Fibroblast of lung (primary cell): ENCODE measurements around the gene TMEM131. TPM values are rescaled to one million over a fixed set of nuclear protein-coding genes. Genes with fewer than 3 reads are reported as not detected.

Experiments
- DNase-seq, 2 donors: peaks; one replicate each; pipeline versions ENCODE4 v3.0.0 to v3.0.0-alpha.2; 2010; ENCODE audit warnings: low read depth in 2 of 2
- H2AFZ ChIP-seq: 2 replicates; pipeline ENCODE4 v1.5.1; 2012; ENCODE audit warnings: low read length, control low read depth, inconsistent platforms
- H3K27ac ChIP-seq: 2 replicates; pipeline ENCODE4 v1.5.1; 2011; ENCODE audit warnings: low read length, control low read depth; ENCODE audit not compliant: insufficient read depth
- H3K27me3 ChIP-seq: 2 replicates; pipeline ENCODE4 v1.5.1; 2011; ENCODE audit warnings: mild to moderate bottlenecking, low read length; ENCODE audit not compliant: control insufficient read depth, insufficient read depth
- H3K36me3 ChIP-seq: 2 replicates; pipeline ENCODE4 v1.5.1; 2011; ENCODE audit warnings: low read length; ENCODE audit not compliant: control insufficient read depth, insufficient read depth
- H3K4me1 ChIP-seq: 2 replicates; pipeline ENCODE4 v1.5.1; 2011; ENCODE audit warnings: low read length; ENCODE audit not compliant: control insufficient read depth, insufficient read depth; ENCODE audit errors: extremely low read depth
- H3K4me2 ChIP-seq: 2 replicates; pipeline ENCODE4 v1.5.1; 2011; ENCODE audit warnings: low read length, control low read depth; ENCODE audit not compliant: insufficient read depth; ENCODE audit errors: extremely low read depth
- H3K4me3 ChIP-seq, 4 experiments: fragments of 200-600 bp in 1 of 4; sonication (generic) in 1 of 4; replicated peaks in 1 of 4; 2 replicates each; pipeline ENCODE4 v1.5.1; 2011 to 2016; ENCODE audit warnings: low read length in 4 of 4, low read depth in 3 of 4, mild to moderate bottlenecking in 3 of 4, control low read depth in 2 of 4, inconsistent platforms in 1 of 4, mixed read lengths in 1 of 4; ENCODE audit not compliant: insufficient read depth in 1 of 4; ENCODE audit errors: control extremely low read depth in 1 of 4
- H3K79me2 ChIP-seq: 2 replicates; pipeline ENCODE4 v1.5.1; 2012; ENCODE audit warnings: mild to moderate bottlenecking, low read length, inconsistent platforms; ENCODE audit not compliant: control insufficient read depth, insufficient read depth
- H3K9ac ChIP-seq: 2 replicates; pipeline ENCODE4 v1.5.1; 2011; ENCODE audit warnings: mild to moderate bottlenecking, low read length, control low read depth; ENCODE audit not compliant: insufficient read depth
- H3K9me3 ChIP-seq: 2 replicates; pipeline ENCODE4 v1.5.1; 2012; ENCODE audit warnings: low read depth, low read length; ENCODE audit not compliant: control insufficient read depth, insufficient read depth
- H4K20me1 ChIP-seq: 2 replicates; pipeline ENCODE4 v1.5.1; 2011; ENCODE audit warnings: low read length; ENCODE audit not compliant: control insufficient read depth, insufficient read depth; ENCODE audit errors: extremely low read depth
- EZH2 ChIP-seq: IDR thresholded peaks from 2 replicates; pipeline ENCODE4 v1.5.1; 2012; ENCODE audit warnings: low read length, control low read depth, mild to moderate bottlenecking; ENCODE audit errors: missing control alignments
- polyA plus RNA-seq, 2 donors: library from polyadenylated mRNA; depleted of rRNA in 1 of 2; stranded (reverse) in 1 of 2; unstranded in 1 of 2; fragments of >200 nt; gene quantifications; 2 replicates each; pipeline ENCODE4 v1.2.1, GENCODE V29; 2011 to 2012; ENCODE audit warnings: missing spikeins in 1 of 2
- total RNA-seq: library from RNA; depleted of rRNA; stranded (reverse); fragments of >200 nt; gene quantifications from 2 replicates; pipeline ENCODE4 v1.2.1, GENCODE V29; 2014
- TF ChIP-seq, protein P1 (sequence below), 2 donors: IDR thresholded peaks in 1 of 2; conservative IDR thresholded peaks in 1 of 2; 1 replicate in 1 of 2; 2 replicates in 1 of 2; pipeline ENCODE4 v1.5.1; 2011 to 2012; ENCODE audit warnings: low read length in 2 of 2, control low read depth in 1 of 2, inconsistent platforms in 1 of 2, low read depth in 1 of 2, mild to moderate bottlenecking in 1 of 2

TMEM131 gene
- total and polyA plus RNA-seq, 2 donors (not counting 1 experiment from before 2014, with no cell fraction given): 18.1 to 32.4 TPM

DNA sequence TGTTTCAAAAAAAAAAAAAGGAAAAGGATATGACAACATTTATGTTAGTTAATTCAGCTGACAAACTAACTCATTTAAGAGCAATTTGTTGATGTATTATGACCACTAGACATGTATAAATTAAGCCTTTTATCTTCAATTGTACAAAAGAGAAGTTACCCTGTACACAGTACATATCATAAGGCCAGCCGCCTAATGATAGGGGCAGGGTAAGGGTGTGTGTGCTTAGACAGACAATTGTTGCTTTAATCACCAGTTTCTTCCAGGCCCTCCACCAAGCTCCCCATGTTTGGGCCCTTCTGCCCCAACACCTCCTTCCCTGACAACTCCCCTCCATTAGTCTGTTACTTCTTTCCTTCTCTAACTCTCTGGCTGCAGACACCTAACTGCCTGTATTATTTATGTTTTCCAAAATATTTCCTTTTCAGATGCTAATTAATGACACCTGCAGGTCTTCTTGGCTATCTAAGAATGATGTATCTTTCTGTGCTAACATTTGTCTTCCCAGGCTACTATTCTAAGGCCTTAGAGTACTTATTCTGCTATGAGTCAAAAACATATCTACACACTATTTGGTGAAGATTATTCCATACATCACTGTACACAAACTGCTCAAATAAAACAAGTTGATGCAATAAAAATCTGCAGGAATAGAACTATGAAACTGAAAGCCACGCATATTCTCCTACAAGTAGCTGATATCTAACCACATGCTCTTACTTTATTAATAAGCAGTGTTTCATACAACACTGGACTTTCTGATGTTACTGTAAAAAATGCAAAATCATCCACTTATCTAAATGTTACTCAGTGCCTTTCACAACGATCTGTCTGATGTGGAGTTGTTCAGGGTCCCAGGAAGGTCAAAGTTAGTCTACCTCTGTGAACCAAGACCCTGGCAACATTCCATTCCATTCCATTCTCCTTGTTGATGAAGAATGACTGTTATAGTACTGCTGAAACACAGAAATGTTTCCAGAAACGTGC lies 26.4 kb downstream of the TMEM131 start:
- no peak overlapping the region for H3K4me3 ChIP-seq
- peaks cover 2% of the 10 kb centered on the region for H3K4me1 ChIP-seq
- H3K9ac ChIP-seq: no peak overlapping the region
- no peak overlapping the region for H3K27ac ChIP-seq
- no peak overlapping the region for H3K4me2 ChIP-seq
- H4K20me1 ChIP-seq: no peaks in the 10 kb centered on the region
- no peak for TF ChIP-seq EZH2
- TF ChIP-seq, protein P1, sequence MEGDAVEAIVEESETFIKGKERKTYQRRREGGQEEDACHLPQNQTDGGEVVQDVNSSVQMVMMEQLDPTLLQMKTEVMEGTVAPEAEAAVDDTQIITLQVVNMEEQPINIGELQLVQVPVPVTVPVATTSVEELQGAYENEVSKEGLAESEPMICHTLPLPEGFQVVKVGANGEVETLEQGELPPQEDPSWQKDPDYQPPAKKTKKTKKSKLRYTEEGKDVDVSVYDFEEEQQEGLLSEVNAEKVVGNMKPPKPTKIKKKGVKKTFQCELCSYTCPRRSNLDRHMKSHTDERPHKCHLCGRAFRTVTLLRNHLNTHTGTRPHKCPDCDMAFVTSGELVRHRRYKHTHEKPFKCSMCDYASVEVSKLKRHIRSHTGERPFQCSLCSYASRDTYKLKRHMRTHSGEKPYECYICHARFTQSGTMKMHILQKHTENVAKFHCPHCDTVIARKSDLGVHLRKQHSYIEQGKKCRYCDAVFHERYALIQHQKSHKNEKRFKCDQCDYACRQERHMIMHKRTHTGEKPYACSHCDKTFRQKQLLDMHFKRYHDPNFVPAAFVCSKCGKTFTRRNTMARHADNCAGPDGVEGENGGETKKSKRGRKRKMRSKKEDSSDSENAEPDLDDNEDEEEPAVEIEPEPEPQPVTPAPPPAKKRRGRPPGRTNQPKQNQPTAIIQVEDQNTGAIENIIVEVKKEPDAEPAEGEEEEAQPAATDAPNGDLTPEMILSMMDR (conservative IDR thresholded peaks at IDR 0.05 in 1 of 2, IDR thresholded peaks at IDR 0.05 in 1 of 2; ENCODE audit: low read depth in 1 of 2, low read length in 2 of 2): no peak
- DNase-seq: peak in 1 of 2 donors; percentile 77
- no peaks in the 10 kb centered on the region for H3K27me3 ChIP-seq
- no peaks in the 10 kb centered on the region for H3K36me3 ChIP-seq
- H2AFZ ChIP-seq: no peak overlapping the region
- H3K79me2 ChIP-seq: peaks cover 78% of the 10 kb centered on the region
- H3K9me3 ChIP-seq: no peaks in the 10 kb centered on the region

- no peak overlapping the region for H3K9ac ChIP-seq
- H3K27ac ChIP-seq: no peak overlapping the region
- H3K79me2 ChIP-seq: peaks cover 73% of the 10 kb centered on the region
- no peak for DNase-seq
- H3K27me3 ChIP-seq: no peaks in the 10 kb centered on the region
- TF ChIP-seq EZH2: no peak
- TF ChIP-seq, protein P1 (conservative IDR thresholded peaks at IDR 0.05 in 1 of 2, IDR thresholded peaks at IDR 0.05 in 1 of 2; ENCODE audit: low read depth in 1 of 2, low read length in 2 of 2): no peak
- H2AFZ ChIP-seq: no peak overlapping the region
- H3K4me1 ChIP-seq: peaks cover 2% of the 10 kb centered on the region
- no peak overlapping the region for H3K4me2 ChIP-seq
- H4K20me1 ChIP-seq: no peaks in the 10 kb centered on the region
- no peaks in the 10 kb centered on the region for H3K9me3 ChIP-seq
- no peaks in the 10 kb centered on the region for H3K36me3 ChIP-seq
- H3K4me3 ChIP-seq: no peak overlapping the region
Observed at GRCh38 chr2:97967931-97968627, 27.7 kb downstream of the TMEM131 start.

DNA sequence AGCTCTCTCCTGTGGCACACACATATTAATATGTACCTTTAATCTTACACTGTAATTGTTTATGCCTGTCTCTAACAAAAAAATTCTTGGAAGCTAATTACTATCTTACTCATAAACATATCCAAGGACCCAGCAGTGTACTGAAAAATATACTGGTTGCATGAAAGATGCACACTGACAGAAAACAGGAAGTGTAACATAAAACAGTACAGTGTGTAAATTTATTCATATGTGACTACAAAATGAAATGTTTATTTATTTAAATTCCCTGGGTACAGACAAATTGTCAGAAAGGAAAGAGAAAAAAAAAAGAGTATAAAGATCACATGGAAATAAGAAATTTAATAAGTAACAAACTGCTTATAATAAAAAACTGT lies 28.5 kb downstream of the TMEM131 start:
- Histone ChIP-seq H3K4me3 (no peak overlapping the region), H3K4me1 (peaks cover 2% of the 10 kb centered on the region), H4K20me1 (no peaks in the 10 kb centered on the region), H3K4me2 (no peak overlapping the region), H3K79me2 (peaks cover 67% of the 10 kb centered on the region), H2AFZ (no peak overlapping the region), H3K36me3 (no peaks in the 10 kb centered on the region), H3K9me3 (no peaks in the 10 kb centered on the region), H3K9ac (no peak overlapping the region), H3K27ac (no peak overlapping the region), H3K27me3 (no peaks in the 10 kb centered on the region)
- DNase-seq: no peak
- no peak for TF ChIP-seq EZH2
- TF ChIP-seq, protein P1 (conservative IDR thresholded peaks at IDR 0.05 in 1 of 2, IDR thresholded peaks at IDR 0.05 in 1 of 2; ENCODE audit: low read depth in 1 of 2, low read length in 2 of 2): no peak
